HFFc6 (cell line): ENCODE data around the gene NDUFS8. TPM values are rescaled to one million over a fixed set of nuclear protein-coding genes. Genes with fewer than 3 reads are reported as not detected.

ENCODE experiments used
- DNase-seq: peaks from one replicate; pipeline ENCODE4 v3.0.0-alpha.2; 2018
- H3K27ac Mint-ChIP-seq: 2 replicates; pipeline ENCODE4 v1.8.0; 2020; ENCODE audit warnings: mild to moderate bottlenecking, mixed read lengths
- H3K27me3 Mint-ChIP-seq: 2 replicates; pipeline ENCODE4 v1.8.0; 2021; ENCODE audit warnings: mild to moderate bottlenecking, moderate library complexity, mixed read lengths; ENCODE audit not compliant: insufficient read depth
- H3K36me3 Mint-ChIP-seq: 2 replicates; pipeline ENCODE4 v1.8.0; 2021; ENCODE audit warnings: low read depth, mixed read lengths
- H3K4me1 Mint-ChIP-seq: 2 replicates; pipeline ENCODE4 v1.8.0; 2020; ENCODE audit warnings: low read depth, mixed read lengths
- H3K4me3 Mint-ChIP-seq: 2 replicates; pipeline ENCODE4 v1.8.0; 2020; ENCODE audit warnings: mild to moderate bottlenecking, moderate library complexity, mixed read lengths
- H3K9me3 Mint-ChIP-seq: 2 replicates; pipeline ENCODE4 v1.8.0; 2020; ENCODE audit warnings: mild to moderate bottlenecking, mixed read lengths
- total RNA-seq, 6 experiments: library from RNA; stranded (reverse); fragmentation: NEBNext Ultra II Directional; extraction: Animal tissue kit (Norgen Biotek cat#: 25700); gene quantifications; 2 replicates in 1 of 6; 3 replicates in 5 of 6; pipeline ENCODE4 v1.2.3, GENCODE V29; 2021
- TF ChIP-seq, protein P1 (sequence below): fragments of 200-600 bp; sonication (generic); IDR thresholded peaks from 2 replicates; pipeline ENCODE4 v1.5.0; 2021; ENCODE audit warnings: antibody characterized with exemption, mild to moderate bottlenecking

The NDUFS8 gene
- total RNA-seq, 6 experiments from 2014 or later, result 221 to 236 (median 223) TPM

- TF ChIP-seq, protein P1, sequence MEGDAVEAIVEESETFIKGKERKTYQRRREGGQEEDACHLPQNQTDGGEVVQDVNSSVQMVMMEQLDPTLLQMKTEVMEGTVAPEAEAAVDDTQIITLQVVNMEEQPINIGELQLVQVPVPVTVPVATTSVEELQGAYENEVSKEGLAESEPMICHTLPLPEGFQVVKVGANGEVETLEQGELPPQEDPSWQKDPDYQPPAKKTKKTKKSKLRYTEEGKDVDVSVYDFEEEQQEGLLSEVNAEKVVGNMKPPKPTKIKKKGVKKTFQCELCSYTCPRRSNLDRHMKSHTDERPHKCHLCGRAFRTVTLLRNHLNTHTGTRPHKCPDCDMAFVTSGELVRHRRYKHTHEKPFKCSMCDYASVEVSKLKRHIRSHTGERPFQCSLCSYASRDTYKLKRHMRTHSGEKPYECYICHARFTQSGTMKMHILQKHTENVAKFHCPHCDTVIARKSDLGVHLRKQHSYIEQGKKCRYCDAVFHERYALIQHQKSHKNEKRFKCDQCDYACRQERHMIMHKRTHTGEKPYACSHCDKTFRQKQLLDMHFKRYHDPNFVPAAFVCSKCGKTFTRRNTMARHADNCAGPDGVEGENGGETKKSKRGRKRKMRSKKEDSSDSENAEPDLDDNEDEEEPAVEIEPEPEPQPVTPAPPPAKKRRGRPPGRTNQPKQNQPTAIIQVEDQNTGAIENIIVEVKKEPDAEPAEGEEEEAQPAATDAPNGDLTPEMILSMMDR, result no peak
- no peak for DNase-seq
- peaks cover 16% of the 10 kb centered on the region for H3K36me3 Mint-ChIP-seq
Observed at GRCh38 chr11:68048681-68049508, 18.4 kb downstream of the NDUFS8 start.

DNA sequence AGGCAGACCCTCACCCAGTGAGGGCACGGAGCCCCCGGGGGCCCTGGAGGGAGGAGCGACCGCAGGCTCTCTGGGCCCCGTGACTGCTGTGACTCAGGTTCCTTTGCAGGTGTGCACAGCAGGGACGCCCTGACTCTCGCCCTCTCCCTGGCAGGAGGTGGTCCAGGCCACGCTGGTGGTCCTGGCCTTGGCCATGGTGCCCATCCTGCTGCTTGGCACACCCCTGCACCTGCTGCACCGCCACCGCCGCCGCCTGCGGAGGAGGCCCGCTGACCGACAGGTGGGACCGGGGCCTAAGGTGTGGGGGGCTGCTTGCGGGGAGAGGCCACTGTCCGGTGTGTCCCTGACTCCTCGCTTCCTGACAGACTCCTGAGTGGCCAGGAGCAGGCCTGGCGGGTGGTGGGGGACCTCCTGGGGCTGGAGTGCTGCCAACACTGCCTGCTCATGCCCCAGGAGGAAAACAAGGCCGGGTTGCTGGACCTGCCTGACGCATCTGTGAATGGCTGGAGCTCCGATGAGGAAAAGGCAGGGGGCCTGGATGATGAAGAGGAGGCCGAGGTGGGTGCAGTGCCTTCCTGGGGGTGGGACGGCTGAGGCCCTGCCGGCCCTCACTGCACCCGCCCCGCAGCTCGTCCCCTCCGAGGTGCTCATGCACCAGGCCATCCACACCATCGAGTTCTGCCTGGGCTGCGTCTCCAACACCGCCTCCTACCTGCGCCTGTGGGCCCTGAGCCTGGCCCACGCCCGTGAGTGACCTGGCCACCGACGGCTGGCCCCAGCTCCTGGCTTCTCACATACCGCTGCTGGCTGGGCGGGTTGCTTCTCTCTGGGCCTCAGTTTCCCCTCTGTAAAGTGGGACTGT is 19.3 kb downstream of the NDUFS8 start:
- Mint-ChIP-seq H3K4me3 (no peak overlapping the region), H3K27ac (no peak overlapping the region), H3K36me3 (peaks cover 16% of the 10 kb centered on the region), H3K9me3 (no peaks in the 10 kb centered on the region), H3K4me1 (no peaks in the 10 kb centered on the region), H3K27me3 (peaks cover 4% of the 10 kb centered on the region)
- no peak for DNase-seq
- TF ChIP-seq, protein P1, result no peak

More at GRCh38 chr11:68048681-68049508, 18.4 kb downstream of the NDUFS8 start:
- Mint-ChIP-seq H3K27ac (no peak overlapping the region), H3K4me1 (no peaks in the 10 kb centered on the region), H3K4me3 (no peak overlapping the region), H3K9me3 (no peaks in the 10 kb centered on the region), H3K27me3 (peaks cover 4% of the 10 kb centered on the region)

- Mint-ChIP-seq H3K4me3 (no peak overlapping the region), H3K27me3 (peaks cover 4% of the 10 kb centered on the region), H3K36me3 (peaks cover 16% of the 10 kb centered on the region), H3K9me3 (no peaks in the 10 kb centered on the region), H3K27ac (peak overlapping the region; percentile 8; the same call in 1 of the 2 replicates), H3K4me1 (no peaks in the 10 kb centered on the region)
- TF ChIP-seq, protein P1, result no peak
- DNase-seq, result no peak
Observed at GRCh38 chr11:68050371-68050841, 19.9 kb downstream of the NDUFS8 start.

DNA sequence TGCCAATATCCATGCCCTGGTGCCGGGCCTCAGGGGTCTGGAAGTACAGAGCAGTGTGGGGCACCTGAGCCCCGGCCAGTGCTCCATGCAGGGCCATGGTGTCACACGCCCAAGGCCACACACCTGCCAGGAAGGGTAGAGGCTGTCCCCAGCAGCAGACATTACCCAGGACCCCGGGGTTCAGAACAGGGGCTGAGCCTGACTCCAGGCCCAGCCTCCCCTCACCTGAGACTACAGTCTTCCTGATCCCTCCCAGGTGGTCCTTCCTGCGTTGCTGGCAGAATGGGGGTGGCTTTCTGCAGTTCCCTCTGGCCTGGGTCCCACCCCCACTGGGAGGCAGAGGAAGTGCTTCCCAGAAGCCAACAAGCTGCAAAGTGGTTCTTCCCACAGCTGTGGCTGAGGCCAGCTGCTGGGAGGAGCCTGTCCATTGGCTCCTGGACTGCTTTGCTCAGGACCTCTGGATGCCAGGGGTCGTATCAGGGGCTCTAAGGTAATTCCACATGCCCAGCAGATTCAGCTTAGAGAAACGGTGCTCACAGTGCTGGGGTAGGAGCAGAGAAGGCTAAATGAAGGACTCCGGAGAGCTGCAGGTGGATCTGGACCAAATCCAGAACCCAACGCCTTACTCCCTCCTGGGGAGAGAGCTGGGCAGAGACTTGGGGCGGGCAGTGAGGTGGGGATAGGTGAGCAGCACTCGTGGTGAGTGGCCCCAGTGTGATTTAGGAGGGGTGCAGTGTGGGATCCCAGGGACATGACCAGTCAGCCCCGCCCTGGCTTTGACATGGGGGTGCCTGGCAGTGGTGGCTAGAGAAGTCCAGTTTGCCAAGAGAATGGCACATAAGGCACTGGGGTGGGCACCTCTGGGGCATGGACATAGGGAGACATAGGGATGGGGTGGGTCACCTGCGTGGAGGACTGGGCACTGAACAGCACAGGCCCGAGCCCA is 21.0 kb downstream of the NDUFS8 start:
- Mint-ChIP-seq H3K4me1 (peaks cover 4% of the 10 kb centered on the region; the same call in 1 of the 2 replicates), H3K27me3 (peaks cover 4% of the 10 kb centered on the region), H3K36me3 (peaks cover 16% of the 10 kb centered on the region), H3K4me3 (no peak overlapping the region), H3K9me3 (no peaks in the 10 kb centered on the region), H3K27ac (no peak overlapping the region)
- DNase-seq, result no peak
- TF ChIP-seq, protein P1, result no peak
